Activated CD8-positive, alpha-beta T cell treated with anti-CD3 and anti-CD28 coated beads, Interleukin-2, amount 10 ng/mL, durations not matched to agents 7 days and 5 days (primary cell): ENCODE results near the gene PLEKHG3. TPM values are rescaled to one million over a fixed set of nuclear protein-coding genes. Genes with fewer than 3 reads are reported as not detected.

Experiments used
- ATAC-seq: fragments of 150-1000 bp; cut with Tn5 transposase; one replicate; pipeline ENCODE4 v1.10.0; 2021; ENCODE audit warnings: moderate library complexity
- CTCF ChIA-PET: fragments of 350-600 bp; sonication (Branson Sonifier 250); formaldehyde crosslinking; loops from one replicate; lab custom pipeline; 2021; ENCODE audit warnings: antibody characterized with exemption; lab: Charles Lee
- POLR2A ChIA-PET: fragments of 350-600 bp; sonication (Branson Sonifier 250); formaldehyde crosslinking; loops from one replicate; lab custom pipeline; 2021; ENCODE audit warnings: antibody characterized with exemption; lab: Charles Lee
- DNase-seq: peaks from one replicate; pipeline ENCODE4 v3.0.0-alpha.2; 2020
- H3K27ac Mint-ChIP-seq: one replicate; pipeline ENCODE4 v1.8.0; 2021; ENCODE audit warnings: mild to moderate bottlenecking, mixed read lengths
- H3K27me3 Mint-ChIP-seq: one replicate; pipeline ENCODE4 v1.8.0; 2021; ENCODE audit warnings: low read depth, mixed read lengths
- H3K36me3 Mint-ChIP-seq: one replicate; pipeline ENCODE4 v1.8.0; 2021; ENCODE audit warnings: low read depth, mixed read lengths
- H3K4me1 Mint-ChIP-seq: one replicate; pipeline ENCODE4 v1.8.0; 2021; ENCODE audit warnings: low read depth, mixed read lengths
- H3K4me3 Mint-ChIP-seq: one replicate; pipeline ENCODE4 v1.8.0; 2021; ENCODE audit warnings: mild to moderate bottlenecking, mixed read lengths
- H3K9me3 Mint-ChIP-seq: one replicate; pipeline ENCODE4 v1.8.0; 2022; ENCODE audit warnings: mixed read lengths; ENCODE audit not compliant: insufficient read depth
- total RNA-seq, 2 experiments: library from RNA; stranded (reverse); gene quantifications; one replicate each; pipeline ENCODE4 v1.2.3, GENCODE V29; 2021

Gene PLEKHG3
- total RNA-seq, 2 experiments from 2014 or later, result 7.3 to 7.8 TPM

DNA sequence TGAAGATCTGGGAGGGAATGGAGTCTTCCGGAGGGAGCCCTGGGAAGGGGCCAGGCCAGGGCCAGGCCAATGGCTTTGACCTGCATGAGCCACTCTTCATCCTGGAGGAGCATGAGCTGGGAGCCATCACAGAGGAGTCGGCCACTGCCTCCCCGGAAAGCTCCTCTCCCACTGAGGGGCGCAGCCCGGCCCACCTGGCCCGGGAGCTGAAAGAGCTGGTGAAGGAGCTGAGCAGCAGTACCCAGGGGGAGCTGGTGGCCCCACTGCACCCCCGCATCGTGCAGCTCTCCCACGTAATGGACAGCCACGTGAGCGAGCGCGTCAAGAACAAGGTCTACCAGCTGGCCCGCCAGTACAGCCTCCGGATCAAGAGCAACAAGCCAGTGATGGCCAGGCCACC lies 37.7 kb downstream of the PLEKHG3 start:
- no peak overlapping the region for H3K27ac Mint-ChIP-seq
- ATAC-seq (no peak), DNase-seq (no peak)
- no peaks in the 10 kb centered on the region for H3K9me3 Mint-ChIP-seq
- no peak overlapping the region for H3K4me3 Mint-ChIP-seq
- ChIA-PET CTCF (interaction anchor here (0.6 kb wide), 1 partner anchor 23 kb away, joined by 3 read pairs; no protein-coding TSS in a partner anchor), POLR2A (no interaction called here)
- H3K4me1 Mint-ChIP-seq, result no peaks in the 10 kb centered on the region
- no peaks in the 10 kb centered on the region for H3K36me3 Mint-ChIP-seq
- H3K27me3 Mint-ChIP-seq, result peaks cover 2% of the 10 kb centered on the region

DNA sequence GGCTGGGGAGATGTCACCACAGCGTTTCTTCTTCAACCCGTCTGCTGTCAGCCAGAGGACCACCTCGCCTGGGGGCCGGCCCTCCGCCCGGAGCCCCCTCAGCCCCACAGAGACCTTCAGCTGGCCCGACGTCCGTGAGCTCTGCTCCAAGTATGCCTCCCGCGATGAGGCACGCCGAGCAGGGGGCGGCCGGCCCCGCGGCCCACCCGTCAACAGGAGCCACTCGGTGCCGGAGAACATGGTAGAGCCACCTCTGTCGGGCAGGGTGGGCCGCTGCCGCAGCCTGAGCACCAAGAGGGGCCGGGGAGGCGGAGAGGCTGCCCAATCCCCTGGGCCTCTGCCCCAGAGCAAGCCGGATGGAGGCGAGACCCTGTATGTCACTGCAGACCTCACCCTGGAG lies 38.8 kb downstream of the PLEKHG3 start:
- Mint-ChIP-seq H3K4me1 (no peaks in the 10 kb centered on the region), H3K27me3 (peaks cover 2% of the 10 kb centered on the region), H3K27ac (no peak overlapping the region), H3K4me3 (no peak overlapping the region), H3K36me3 (no peaks in the 10 kb centered on the region), H3K9me3 (no peaks in the 10 kb centered on the region)
- ChIA-PET CTCF (no interaction called here), POLR2A (no interaction called here)
- ATAC-seq (no peak), DNase-seq (no peak)

GRCh38 chr14:64745511-64746091 lies 41.4 kb downstream of the PLEKHG3 start:
- CTCF ChIA-PET, result no interaction called here
- no peak overlapping the region for H3K27ac Mint-ChIP-seq
- ATAC-seq, result no peak

DNA sequence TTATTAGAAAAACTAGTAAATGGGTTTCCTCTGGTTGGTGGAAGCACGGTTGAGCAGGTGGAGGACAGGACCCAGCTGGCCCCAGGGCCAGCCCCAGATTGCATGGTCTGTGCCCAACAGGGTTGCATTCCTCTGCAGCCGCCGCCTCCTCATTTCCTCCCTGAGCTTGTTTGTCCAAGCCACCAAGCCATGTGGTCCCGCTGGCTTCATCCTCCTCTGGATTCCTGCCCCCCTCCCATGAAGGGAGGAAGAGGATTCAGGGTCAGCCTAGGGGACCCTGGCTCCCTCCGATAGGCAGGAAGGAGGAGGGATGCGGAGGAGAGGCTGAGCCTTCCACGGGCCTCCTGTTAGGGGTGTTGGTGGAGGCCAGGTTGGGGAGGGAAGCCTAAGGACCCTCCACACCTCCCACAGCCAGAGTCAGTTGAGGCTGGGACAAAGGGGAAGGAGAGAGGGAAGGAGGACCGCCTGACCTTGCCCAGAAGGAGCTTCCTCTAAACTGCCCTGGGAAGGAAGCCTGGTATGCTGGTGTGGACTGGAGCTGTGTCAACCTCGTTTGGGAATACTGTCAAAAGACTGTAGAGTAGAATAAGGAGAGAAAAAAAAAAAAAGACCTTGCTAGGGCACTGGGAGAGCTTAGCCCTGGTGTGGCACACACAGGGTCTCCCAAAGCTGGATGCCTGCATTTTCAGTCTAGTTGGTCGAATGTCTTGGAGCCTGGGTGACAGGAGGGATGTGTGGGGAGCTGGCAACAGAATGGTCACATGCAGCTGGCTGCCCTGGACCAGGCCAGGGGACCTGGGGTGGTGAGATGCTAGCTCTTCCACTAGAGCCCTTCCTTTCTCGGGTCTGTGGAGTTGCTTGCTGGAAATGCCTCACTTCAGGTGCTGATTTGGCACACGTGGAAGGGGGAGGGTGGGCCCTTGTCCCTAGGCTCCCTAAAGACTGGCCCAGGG lies 42.4 kb downstream of the PLEKHG3 start:
- Mint-ChIP-seq H3K36me3 (no peaks in the 10 kb centered on the region), H3K27ac (peak overlapping the region; percentile 34), H3K27me3 (peaks cover 2% of the 10 kb centered on the region), H3K9me3 (no peaks in the 10 kb centered on the region), H3K4me3 (no peak overlapping the region), H3K4me1 (no peaks in the 10 kb centered on the region)
- no peak for DNase-seq
- ChIA-PET CTCF (no interaction called here), POLR2A (no interaction called here)
- ATAC-seq, result no peak

More at GRCh38 chr14:64745511-64746091, 41.4 kb downstream of the PLEKHG3 start:
- no peaks in the 10 kb centered on the region for H3K36me3 Mint-ChIP-seq
- peaks cover 2% of the 10 kb centered on the region for H3K27me3 Mint-ChIP-seq
- no peak overlapping the region for H3K4me3 Mint-ChIP-seq
- POLR2A ChIA-PET, result no interaction called here
- DNase-seq, result no peak
- no peaks in the 10 kb centered on the region for H3K9me3 Mint-ChIP-seq
- H3K4me1 Mint-ChIP-seq, result no peaks in the 10 kb centered on the region

GRCh38 chr14:64747327-64747726 lies 43.1 kb downstream of the PLEKHG3 start:
- ChIA-PET POLR2A (no interaction called here), CTCF (no interaction called here)
- ATAC-seq, result no peak
- no peak overlapping the region for H3K4me3 Mint-ChIP-seq
- H3K9me3 Mint-ChIP-seq, result no peaks in the 10 kb centered on the region
- H3K36me3 Mint-ChIP-seq, result no peaks in the 10 kb centered on the region
- no peak for DNase-seq
- H3K27me3 Mint-ChIP-seq, result peaks cover 2% of the 10 kb centered on the region
- no peaks in the 10 kb centered on the region for H3K4me1 Mint-ChIP-seq
- no peak overlapping the region for H3K27ac Mint-ChIP-seq

DNA sequence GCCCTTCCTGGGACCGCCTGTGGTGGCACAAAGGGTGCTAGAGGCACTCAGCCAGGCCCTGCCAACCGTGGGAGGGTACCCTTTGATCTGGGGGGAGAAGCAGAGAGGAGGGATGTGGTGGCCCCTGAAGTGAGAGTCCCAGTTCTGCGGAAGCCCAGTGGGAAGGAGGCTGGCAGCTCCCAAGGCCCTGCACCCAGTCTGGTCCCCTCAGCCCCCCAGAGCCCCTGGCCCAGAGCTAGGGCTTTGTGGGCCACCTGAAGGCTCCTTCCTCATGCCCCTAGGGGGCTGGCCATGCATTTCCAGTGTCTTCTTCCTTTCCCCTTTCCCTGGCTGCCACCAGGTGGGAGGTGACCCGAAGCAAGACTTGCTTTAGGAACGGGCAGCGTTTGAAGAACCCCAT lies 44.3 kb downstream of the PLEKHG3 start:
- ChIA-PET CTCF (no interaction called here), POLR2A (no interaction called here)
- Mint-ChIP-seq H3K27ac (no peak overlapping the region), H3K4me3 (no peak overlapping the region), H3K36me3 (no peaks in the 10 kb centered on the region), H3K27me3 (peaks cover 2% of the 10 kb centered on the region), H3K4me1 (no peaks in the 10 kb centered on the region), H3K9me3 (no peaks in the 10 kb centered on the region)
- DNase-seq (no peak), ATAC-seq (no peak)

- CTCF ChIA-PET, result interaction anchor here (1.2 to 1.4 kb wide), 2 partner anchors 77 to 107 kb away, joined by 3 to 4 read pairs; no protein-coding TSS in a partner anchor
- no peak overlapping the region for H3K4me3 Mint-ChIP-seq
- POLR2A ChIA-PET, result no interaction called here
- H3K9me3 Mint-ChIP-seq, result no peaks in the 10 kb centered on the region
- no peak for DNase-seq
- no peaks in the 10 kb centered on the region for H3K36me3 Mint-ChIP-seq
- H3K27me3 Mint-ChIP-seq, result peaks cover 5% of the 10 kb centered on the region
- no peaks in the 10 kb centered on the region for H3K4me1 Mint-ChIP-seq
- ATAC-seq, result peak; percentile 19
- no peak overlapping the region for H3K27ac Mint-ChIP-seq
These were observed 44.9 kb downstream of the PLEKHG3 start for GRCh38 chr14:64748995-64749714.

- peaks cover 7% of the 10 kb centered on the region for H3K4me1 Mint-ChIP-seq
- no peak overlapping the region for H3K27ac Mint-ChIP-seq
- ATAC-seq, result no peak
- DNase-seq, result no peak
- no peaks in the 10 kb centered on the region for H3K9me3 Mint-ChIP-seq
- CTCF ChIA-PET, result interaction anchor here (1.8 kb wide), 1 partner anchor 8 kb away, joined by 6 read pairs; no protein-coding TSS in a partner anchor
- H3K4me3 Mint-ChIP-seq, result no peak overlapping the region
- POLR2A ChIA-PET, result no interaction called here
- H3K27me3 Mint-ChIP-seq, result peaks cover 13% of the 10 kb centered on the region
- no peaks in the 10 kb centered on the region for H3K36me3 Mint-ChIP-seq
These were observed 48.7 kb downstream of the PLEKHG3 start for GRCh38 chr14:64752909-64753308.

GRCh38 chr14:64753374-64753773 lies 49.1 kb downstream of the PLEKHG3 start:
- Mint-ChIP-seq H3K36me3 (no peaks in the 10 kb centered on the region), H3K9me3 (no peaks in the 10 kb centered on the region), H3K4me3 (no peak overlapping the region), H3K27ac (no peak overlapping the region), H3K4me1 (peaks cover 7% of the 10 kb centered on the region), H3K27me3 (peaks cover 13% of the 10 kb centered on the region)
- no peak for ATAC-seq
- no peak for DNase-seq
- POLR2A ChIA-PET, result no interaction called here
- CTCF ChIA-PET, result no interaction called here

DNA sequence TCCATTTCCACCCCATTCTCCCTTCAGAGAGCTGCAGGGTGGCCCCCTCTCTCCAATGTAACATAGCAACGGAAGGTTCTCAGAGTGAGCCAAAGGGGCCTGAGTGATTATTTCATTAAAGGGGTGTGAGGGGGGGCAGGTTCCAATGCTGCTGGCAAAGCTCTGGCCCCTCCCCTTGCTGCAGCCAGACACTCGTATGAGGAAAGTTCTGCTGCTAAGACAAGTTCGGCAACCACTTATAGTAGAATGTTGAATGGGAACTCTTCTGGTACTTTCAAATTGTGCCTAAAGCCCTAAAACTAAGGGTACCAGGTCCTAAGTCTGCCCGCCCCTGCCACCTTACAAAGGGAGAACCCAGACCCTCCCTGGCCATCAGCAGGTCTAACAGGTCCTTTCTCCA lies 49.8 kb downstream of the PLEKHG3 start:
- H3K27ac Mint-ChIP-seq, result no peak overlapping the region
- H3K9me3 Mint-ChIP-seq, result no peaks in the 10 kb centered on the region
- H3K36me3 Mint-ChIP-seq, result no peaks in the 10 kb centered on the region
- POLR2A ChIA-PET, result no interaction called here
- DNase-seq, result no peak
- H3K27me3 Mint-ChIP-seq, result peaks cover 15% of the 10 kb centered on the region
- no peak for ATAC-seq
- H3K4me3 Mint-ChIP-seq, result no peak overlapping the region
- CTCF ChIA-PET, result no interaction called here
- H3K4me1 Mint-ChIP-seq, result peaks cover 13% of the 10 kb centered on the region

- Mint-ChIP-seq H3K4me1 (peaks cover 13% of the 10 kb centered on the region), H3K27ac (no peak overlapping the region), H3K4me3 (no peak overlapping the region), H3K27me3 (peaks cover 15% of the 10 kb centered on the region), H3K9me3 (no peaks in the 10 kb centered on the region), H3K36me3 (no peaks in the 10 kb centered on the region)
- DNase-seq (no peak), ATAC-seq (no peak)
- ChIA-PET POLR2A (no interaction called here), CTCF (interaction anchor here (1.4 kb wide), 1 partner anchor 10 kb away, joined by 4 read pairs; no protein-coding TSS in a partner anchor)
These were observed 50.5 kb downstream of the PLEKHG3 start for GRCh38 chr14:64754685-64755084.
